Lung microvascular endothelial cell (primary cell): ENCODE data around the gene MALL. TPM values are rescaled to one million over a fixed set of nuclear protein-coding genes. Genes with fewer than 3 reads are reported as not detected.
"Not testable (repeated sequence)": the region's sequence is repeated elsewhere in the genome, so short reads cannot be mapped to it uniquely, and the experiment has no call there.

ENCODE experiments used
- DNase-seq, 2 donors: peaks; one replicate each; pipeline versions ENCODE4 v3.0.0 to v3.0.0-alpha.2; 2010; ENCODE audit warnings: low read depth in 2 of 2
- total RNA-seq: library from RNA; depleted of rRNA; stranded (reverse); fragments of >200 nt; gene quantifications from 2 replicates; pipeline ENCODE4 v1.2.1, GENCODE V29; 2014

Gene MALL
- total RNA-seq, 1 donor from 2014 or later, result 13.7 TPM

- DNase-seq, result no peak
Measured at GRCh38 chr2:110121052-110121334, 5.4 kb upstream of the MALL start.

DNA sequence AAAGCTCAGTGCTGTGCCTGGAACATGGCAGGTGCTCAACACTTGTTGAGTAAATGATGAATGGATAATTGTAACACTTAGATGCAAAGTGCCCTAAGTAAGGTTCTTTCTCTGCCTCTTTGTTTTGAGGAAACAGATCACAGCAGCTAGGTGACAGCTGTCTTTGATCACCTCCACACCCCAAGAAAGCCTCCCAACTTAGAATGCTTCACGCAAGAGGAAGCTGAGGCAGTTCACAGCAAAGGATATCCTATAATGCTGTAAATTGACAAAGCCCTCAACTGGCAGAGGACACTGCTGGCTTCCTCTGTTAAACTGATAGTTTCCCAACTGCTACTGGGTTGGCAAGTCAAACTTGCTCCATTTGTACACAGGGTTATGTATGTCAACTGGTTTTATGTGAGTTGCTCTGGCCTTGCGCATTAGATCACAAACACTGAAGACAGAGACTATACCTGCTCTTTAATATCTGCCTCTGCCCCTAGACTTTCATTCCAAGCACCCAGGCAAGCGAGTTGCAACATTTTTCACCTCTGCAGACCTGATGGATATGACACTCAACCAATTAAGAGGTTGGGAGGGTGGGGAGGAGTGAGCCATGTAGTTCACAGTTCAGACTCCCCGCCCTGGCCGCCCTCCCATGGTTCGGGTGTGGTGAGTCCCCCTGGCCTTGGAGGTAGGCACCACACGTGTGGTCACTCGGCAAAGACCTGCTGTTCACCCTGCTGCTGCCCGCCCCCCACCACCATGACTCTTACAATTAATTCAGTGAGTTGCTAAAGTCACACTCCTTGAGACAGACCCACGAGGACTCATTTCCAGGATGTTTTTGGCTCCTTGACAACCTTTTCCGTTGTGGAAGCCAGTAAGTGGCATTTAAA lies 4.8 kb upstream of the MALL start:
- DNase-seq, result peak; percentile 31 to 67

GRCh38 chr2:110116033-110116710 lies 550 bp upstream of the MALL start:
- peak; percentile 56 to 84 for DNase-seq

DNA sequence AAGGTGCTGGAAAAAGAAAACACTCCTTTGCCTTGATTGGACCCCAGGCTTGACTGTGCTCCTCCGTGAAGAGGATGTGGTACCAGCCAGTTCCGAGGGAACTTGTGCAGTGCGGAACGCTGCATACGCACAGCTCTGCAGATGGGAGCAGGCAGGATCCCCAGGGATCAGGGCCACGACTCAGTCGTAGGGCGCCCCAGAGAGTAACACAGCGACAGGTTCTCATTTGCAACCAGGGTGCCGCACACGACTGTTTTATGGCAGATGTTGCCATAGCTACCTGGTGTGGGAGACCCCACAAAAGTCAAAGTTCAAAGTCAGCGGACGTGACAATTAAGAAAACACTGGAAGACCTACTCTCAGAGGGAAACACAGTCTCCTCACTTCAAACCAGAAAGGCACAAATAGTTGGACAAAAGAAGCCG lies 779 bp downstream of the MALL start:
- peak; percentile 48 to 55 for DNase-seq

- peak; percentile 69 to 81 for DNase-seq
Measured at GRCh38 chr2:110113961-110114591, 1.5 kb downstream of the MALL start.

DNA sequence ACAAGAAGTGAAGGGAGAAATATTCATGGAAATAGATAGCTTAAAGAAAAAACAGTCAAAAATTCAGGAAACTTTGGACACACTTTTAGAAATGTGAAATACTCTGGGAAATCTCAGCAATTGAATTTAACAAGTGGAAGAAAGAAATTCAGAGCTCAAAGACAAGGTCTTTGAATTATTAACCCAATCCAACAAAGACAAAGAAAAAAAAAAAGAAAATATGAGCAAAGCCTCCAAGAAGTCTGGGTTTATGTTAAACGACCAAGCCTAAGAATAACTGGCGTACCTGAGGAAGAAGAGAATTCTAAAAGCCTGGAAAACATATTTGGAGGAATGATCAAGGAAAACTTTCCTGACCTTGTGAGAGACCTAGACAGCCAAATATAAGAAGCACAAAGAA lies 7.3 kb downstream of the MALL start:
- DNase-seq, result not testable (repeated sequence)

- no peak for DNase-seq
Measured at GRCh38 chr2:110107092-110108079, 8.2 kb downstream of the MALL start.

DNA sequence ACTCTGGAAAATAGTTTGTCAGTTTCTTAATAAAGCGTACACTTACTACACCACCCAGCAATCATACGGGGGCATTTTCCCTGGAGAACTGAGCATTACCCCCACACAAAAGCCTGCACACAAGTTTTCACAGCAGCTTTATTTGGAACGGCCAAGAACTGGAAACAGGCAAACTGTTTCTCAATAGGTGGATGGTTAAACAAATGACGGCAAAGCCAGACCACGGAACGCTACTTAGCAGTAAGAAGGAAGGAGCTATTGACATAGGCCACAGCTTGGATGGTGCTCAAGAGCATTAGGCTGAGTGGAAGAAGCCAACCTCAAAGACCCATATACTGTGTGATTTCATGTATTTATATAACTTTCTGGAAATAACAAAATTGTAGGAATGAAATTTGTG lies 9.0 kb downstream of the MALL start:
- peak in 1 of 2 donors; percentile 73 for DNase-seq

- peak; percentile 64 to 86 for DNase-seq
Measured at GRCh38 chr2:110105608-110106467, 9.8 kb downstream of the MALL start.

GRCh38 chr2:110105183-110105582 lies 10.4 kb downstream of the MALL start:
- no peak for DNase-seq

DNA sequence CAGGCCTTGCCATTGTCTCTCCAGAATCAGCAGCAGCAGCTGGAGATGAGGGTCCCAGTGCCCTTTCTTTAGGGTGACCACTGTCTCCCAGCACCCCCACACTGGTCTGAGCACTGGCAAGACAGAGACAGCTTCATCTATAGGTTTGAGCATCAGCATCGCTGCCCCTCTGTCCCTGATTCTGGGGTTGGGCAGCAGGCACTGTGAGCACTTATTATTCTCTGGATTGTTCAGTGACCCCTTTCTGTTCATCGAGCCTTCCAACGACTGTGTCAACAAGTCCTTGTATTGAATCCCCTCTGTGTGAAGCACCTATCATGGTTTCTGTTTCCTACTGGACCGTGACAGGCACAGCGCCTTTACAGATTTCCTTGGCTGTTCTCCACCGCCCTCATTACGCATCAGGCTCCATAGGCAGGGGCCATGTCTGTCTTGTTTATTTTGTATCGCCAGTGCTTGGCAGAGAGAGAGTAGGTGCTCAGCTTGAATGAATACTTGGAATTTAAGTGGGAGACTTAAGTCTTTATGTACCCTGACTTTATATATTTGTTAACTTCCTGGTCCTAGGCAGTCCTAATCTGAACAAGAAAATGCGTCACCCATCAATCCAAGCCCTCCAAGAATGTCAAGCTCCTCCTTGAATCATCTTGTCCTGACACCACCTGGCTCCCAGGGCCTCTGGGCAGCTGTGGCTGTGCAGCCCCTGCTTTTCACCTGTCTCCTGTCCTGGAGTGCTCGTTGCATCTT lies 11.4 kb downstream of the MALL start:
- DNase-seq, result peak in 1 of 2 donors; percentile 50

DNA sequence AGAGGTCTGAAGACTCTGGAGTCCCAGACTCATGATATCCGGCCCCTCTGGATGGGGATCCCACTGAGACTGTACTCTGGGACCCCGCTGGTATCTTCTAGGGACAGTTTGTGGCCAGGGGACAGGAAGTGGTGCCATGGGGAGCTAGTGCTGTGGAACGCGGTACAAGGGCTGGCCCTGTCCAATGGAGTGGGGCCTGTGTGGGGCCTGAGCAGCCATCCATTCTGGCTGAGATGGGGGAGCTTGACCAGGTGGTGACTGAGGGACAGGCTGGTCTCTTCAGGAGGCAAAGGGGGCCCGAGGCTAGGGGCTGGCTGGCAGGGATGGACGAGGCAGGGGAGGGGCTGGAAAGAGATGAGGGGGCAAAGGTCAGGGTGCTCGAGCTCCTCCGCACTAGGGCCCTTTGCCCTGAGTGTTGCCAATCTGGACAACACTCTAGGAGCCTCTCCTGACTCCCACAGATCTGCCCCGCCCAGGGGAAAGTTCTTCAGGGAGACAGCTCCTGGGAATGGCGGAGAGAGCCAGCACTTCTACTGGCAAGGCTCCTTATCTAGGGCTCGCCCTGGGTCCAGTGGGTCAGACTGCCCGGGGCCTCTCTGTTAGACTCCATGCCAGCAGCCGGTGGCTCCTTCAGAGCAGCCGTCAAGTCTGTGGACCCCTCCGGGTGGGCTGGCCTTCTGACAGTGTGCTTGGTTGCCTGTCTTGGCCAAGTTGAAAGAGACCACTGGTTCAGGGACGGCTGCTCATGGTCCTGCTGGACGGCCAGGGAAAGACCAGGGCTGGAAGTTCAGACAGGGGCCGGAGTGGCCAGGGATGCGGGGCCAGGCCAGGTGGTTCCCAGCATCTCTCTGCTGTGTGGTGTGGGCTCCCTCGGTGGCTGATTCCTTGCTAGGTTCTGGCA lies 12.3 kb downstream of the MALL start:
- no peak for DNase-seq

GRCh38 chr2:110101901-110102803 lies 13.5 kb downstream of the MALL start:
- peak; percentile 32 to 53 for DNase-seq

GRCh38 chr2:110101280-110101844 lies 14.3 kb downstream of the MALL start:
- peak; percentile 99 to 100 for DNase-seq

DNA sequence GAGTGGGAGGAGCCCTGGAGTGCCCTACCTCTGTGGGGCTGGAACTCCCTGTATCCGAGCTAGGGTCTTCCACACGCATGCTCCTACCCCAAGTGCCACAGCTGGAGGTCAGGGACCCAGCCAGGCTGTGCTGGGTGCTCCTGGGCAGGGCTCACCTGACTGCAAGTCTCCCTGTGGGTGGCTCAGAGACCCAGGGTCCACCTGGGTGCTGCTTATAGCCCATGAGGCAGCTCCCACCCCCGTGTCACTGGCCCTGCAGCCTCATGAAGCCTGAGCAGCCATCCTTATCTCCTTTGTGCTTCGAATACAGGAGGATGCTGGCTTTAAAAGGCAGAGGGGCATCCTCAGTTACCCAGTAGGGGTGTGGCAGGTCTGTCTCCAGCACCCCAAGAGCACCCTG lies 14.7 kb downstream of the MALL start:
- not testable (repeated sequence) for DNase-seq

- DNase-seq, result peak; percentile 73 to 95
Measured at GRCh38 chr2:110100480-110100879, 15.1 kb downstream of the MALL start.
